Parathyroid adenoma (tissue), 2 donors: ENCODE results near the gene MAP3K5.

ENCODE experiments used
- H2AFZ ChIP-seq: fragments of 300-600 bp; sonication (generic); one replicate; pipeline ENCODE4 v1.7.0; 2017; ENCODE audit warnings: antibody characterized with exemption, mild to moderate bottlenecking
- H3K27ac ChIP-seq: fragments of 300-600 bp; sonication (generic); one replicate; pipeline ENCODE4 v1.7.0; 2017
- H3K27me3 ChIP-seq: fragments of 300-600 bp; sonication (generic); one replicate; pipeline ENCODE4 v1.7.0; 2017; ENCODE audit warnings: low read length; ENCODE audit not compliant: control insufficient read depth, insufficient read depth
- H3K36me3 ChIP-seq: fragments of 300-600 bp; sonication (generic); one replicate; pipeline ENCODE4 v1.7.0; 2017; ENCODE audit warnings: low read length; ENCODE audit not compliant: control insufficient read depth, insufficient read depth
- H3K4me1 ChIP-seq: fragments of 300-600 bp; sonication (generic); one replicate; pipeline ENCODE4 v1.7.0; 2017; ENCODE audit warnings: control low read depth
- H3K4me2 ChIP-seq: fragments of 300-600 bp; sonication (generic); one replicate; pipeline ENCODE4 v1.7.0; 2017; ENCODE audit warnings: low read length
- H3K4me3 ChIP-seq: fragments of 300-600 bp; sonication (generic); one replicate; pipeline ENCODE4 v1.7.0; 2017; ENCODE audit warnings: low read depth, low read length
- H3K79me2 ChIP-seq: fragments of 300-600 bp; sonication (generic); one replicate; pipeline ENCODE4 v1.7.0; 2017; ENCODE audit warnings: control low read depth
- H3K9ac ChIP-seq: fragments of 300-600 bp; sonication (generic); one replicate; pipeline ENCODE4 v1.7.0; 2017; ENCODE audit warnings: mild to moderate bottlenecking
- H3K9me3 ChIP-seq: fragments of 300-600 bp; sonication (generic); one replicate; pipeline ENCODE4 v1.7.0; 2017; ENCODE audit warnings: low read length; ENCODE audit not compliant: control insufficient read depth
- TF ChIP-seq, protein P1 (sequence below): fragments of 300-600 bp; sonication (generic); IDR thresholded peaks from one replicate; pipeline ENCODE4 v1.7.0; 2017; ENCODE audit warnings: antibody characterized with exemption, mild to moderate bottlenecking
- donor health status: primary hyperparathyroidism.

MAP3K5 gene

GRCh38 chr6:136652656-136653055 lies 139.6 kb downstream of the MAP3K5 start:
- Histone ChIP-seq H3K4me2 (no peak overlapping the region), H3K27me3 (no peaks in the 10 kb centered on the region), H3K4me1 (no peaks in the 10 kb centered on the region), H3K79me2 (no peaks in the 10 kb centered on the region), H3K27ac (no peak overlapping the region), H3K36me3 (no peaks in the 10 kb centered on the region), H3K4me3 (no peak overlapping the region), H3K9me3 (no peaks in the 10 kb centered on the region), H3K9ac (no peak overlapping the region), H2AFZ (no peak overlapping the region)
- TF ChIP-seq, protein P1, sequence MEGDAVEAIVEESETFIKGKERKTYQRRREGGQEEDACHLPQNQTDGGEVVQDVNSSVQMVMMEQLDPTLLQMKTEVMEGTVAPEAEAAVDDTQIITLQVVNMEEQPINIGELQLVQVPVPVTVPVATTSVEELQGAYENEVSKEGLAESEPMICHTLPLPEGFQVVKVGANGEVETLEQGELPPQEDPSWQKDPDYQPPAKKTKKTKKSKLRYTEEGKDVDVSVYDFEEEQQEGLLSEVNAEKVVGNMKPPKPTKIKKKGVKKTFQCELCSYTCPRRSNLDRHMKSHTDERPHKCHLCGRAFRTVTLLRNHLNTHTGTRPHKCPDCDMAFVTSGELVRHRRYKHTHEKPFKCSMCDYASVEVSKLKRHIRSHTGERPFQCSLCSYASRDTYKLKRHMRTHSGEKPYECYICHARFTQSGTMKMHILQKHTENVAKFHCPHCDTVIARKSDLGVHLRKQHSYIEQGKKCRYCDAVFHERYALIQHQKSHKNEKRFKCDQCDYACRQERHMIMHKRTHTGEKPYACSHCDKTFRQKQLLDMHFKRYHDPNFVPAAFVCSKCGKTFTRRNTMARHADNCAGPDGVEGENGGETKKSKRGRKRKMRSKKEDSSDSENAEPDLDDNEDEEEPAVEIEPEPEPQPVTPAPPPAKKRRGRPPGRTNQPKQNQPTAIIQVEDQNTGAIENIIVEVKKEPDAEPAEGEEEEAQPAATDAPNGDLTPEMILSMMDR: no peak

GRCh38 chr6:136651982-136652381 lies 140.3 kb downstream of the MAP3K5 start:
- H3K4me1 ChIP-seq: no peaks in the 10 kb centered on the region
- H3K4me3 ChIP-seq: no peak overlapping the region
- no peak overlapping the region for H3K9ac ChIP-seq
- no peaks in the 10 kb centered on the region for H3K9me3 ChIP-seq
- H3K79me2 ChIP-seq: no peaks in the 10 kb centered on the region
- no peak overlapping the region for H3K27ac ChIP-seq
- no peaks in the 10 kb centered on the region for H3K36me3 ChIP-seq
- H3K4me2 ChIP-seq: no peak overlapping the region
- no peaks in the 10 kb centered on the region for H3K27me3 ChIP-seq
- TF ChIP-seq, protein P1: no peak
- H2AFZ ChIP-seq: no peak overlapping the region

DNA sequence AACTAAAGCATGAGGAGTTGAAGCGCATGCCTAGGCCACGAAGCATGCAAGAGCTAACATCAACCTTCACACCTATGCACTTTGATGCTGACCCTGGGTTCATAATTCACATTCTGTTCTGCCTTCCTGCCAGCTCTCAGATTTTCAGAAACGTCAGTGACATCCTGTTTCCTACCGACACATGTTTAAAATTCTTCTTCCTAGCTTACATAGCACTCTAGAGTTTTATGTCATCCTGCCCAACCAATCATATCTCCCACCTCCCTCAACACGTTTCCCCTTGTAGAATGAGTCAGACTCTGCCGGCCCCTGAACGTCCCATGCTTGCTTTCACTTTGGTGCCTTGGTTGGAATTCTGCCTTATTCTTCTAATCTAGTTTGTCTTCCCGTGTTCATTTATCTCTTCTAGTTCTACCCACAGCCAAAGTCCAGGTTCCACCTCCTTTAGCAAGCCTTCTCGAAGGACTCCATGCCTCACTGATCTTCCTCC lies 144.9 kb downstream of the MAP3K5 start:
- TF ChIP-seq, protein P1: no peak
- no peak overlapping the region for H2AFZ ChIP-seq
- no peaks in the 10 kb centered on the region for H3K36me3 ChIP-seq
- H3K9ac ChIP-seq: no peak overlapping the region
- no peak overlapping the region for H3K4me3 ChIP-seq
- H3K27ac ChIP-seq: no peak overlapping the region
- H3K4me1 ChIP-seq: no peaks in the 10 kb centered on the region
- H3K9me3 ChIP-seq: no peaks in the 10 kb centered on the region
- H3K4me2 ChIP-seq: no peak overlapping the region
- no peaks in the 10 kb centered on the region for H3K27me3 ChIP-seq
- no peaks in the 10 kb centered on the region for H3K79me2 ChIP-seq

DNA sequence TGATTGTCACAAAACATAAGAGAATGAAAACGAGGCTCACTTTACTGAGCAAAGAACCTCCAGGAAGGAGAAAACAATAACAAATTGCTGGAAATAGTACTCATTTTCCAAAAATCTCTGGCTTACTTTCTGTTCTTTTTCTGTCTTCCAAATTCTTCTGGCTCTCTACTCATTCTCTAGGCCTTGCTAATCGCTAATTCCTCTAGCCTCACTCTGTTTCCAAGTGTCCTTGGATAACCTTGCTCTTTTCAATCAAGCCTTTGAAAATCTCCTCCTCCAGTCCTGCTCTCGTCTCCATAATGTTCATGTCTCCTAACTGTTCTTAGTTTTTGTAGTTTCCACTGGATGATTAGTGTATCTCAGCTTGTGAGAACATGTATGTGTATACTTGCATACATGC lies 145.9 kb downstream of the MAP3K5 start:
- TF ChIP-seq, protein P1: no peak
- Histone ChIP-seq H3K27ac (no peak overlapping the region), H3K27me3 (no peaks in the 10 kb centered on the region), H3K79me2 (no peaks in the 10 kb centered on the region), H3K4me1 (no peaks in the 10 kb centered on the region), H3K4me2 (no peak overlapping the region), H3K9ac (no peak overlapping the region), H2AFZ (no peak overlapping the region), H3K9me3 (no peaks in the 10 kb centered on the region), H3K4me3 (no peak overlapping the region), H3K36me3 (no peaks in the 10 kb centered on the region)

- Histone ChIP-seq H2AFZ (no peak overlapping the region), H3K27me3 (no peaks in the 10 kb centered on the region), H3K4me3 (no peak overlapping the region), H3K79me2 (no peaks in the 10 kb centered on the region), H3K4me2 (no peak overlapping the region), H3K9ac (no peak overlapping the region), H3K27ac (no peak overlapping the region), H3K36me3 (no peaks in the 10 kb centered on the region), H3K9me3 (no peaks in the 10 kb centered on the region), H3K4me1 (no peaks in the 10 kb centered on the region)
- TF ChIP-seq, protein P1: no peak
These were observed 147.7 kb downstream of the MAP3K5 start for GRCh38 chr6:136644597-136644952.
